WTC11 (cell line): ENCODE measurements around the gene DOCK7. TPM values are rescaled to one million over a fixed set of nuclear protein-coding genes. Genes with fewer than 3 reads are reported as not detected.

ENCODE experiments used
- ATAC-seq: fragments of 200-7000 bp; cut with Tn5 transposase; 2 replicates; pipeline ENCODE4 v1.10.0; 2021; ENCODE audit warnings: mild to moderate bottlenecking, moderate library complexity
- CTCF ChIA-PET: fragments of 300-600 bp; sonication (Branson Sonifier 250); formaldehyde crosslinking; loops from one replicate; lab custom pipeline; 2021; ENCODE audit warnings: antibody characterized with exemption; lab: Charles Lee
- POLR2A ChIA-PET: fragments of 350-600 bp; sonication (Branson Sonifier 250); formaldehyde crosslinking; loops from one replicate; lab custom pipeline; 2021; ENCODE audit warnings: antibody characterized with exemption; lab: Charles Lee
- DNase-seq: peaks from one replicate; pipeline ENCODE4 v3.0.0; 2021; ENCODE audit warnings: low spot score
- H3K27ac Mint-ChIP-seq: 2 replicates; pipeline ENCODE4 v1.8.0; 2021; ENCODE audit warnings: mixed read lengths
- H3K27me3 Mint-ChIP-seq: 2 replicates; pipeline ENCODE4 v1.8.0; 2021; ENCODE audit warnings: low read depth, mild to moderate bottlenecking, moderate library complexity, mixed read lengths
- H3K36me3 Mint-ChIP-seq: 2 replicates; pipeline ENCODE4 v1.8.0; 2021; ENCODE audit warnings: mixed read lengths
- H3K4me1 Mint-ChIP-seq: 2 replicates; pipeline ENCODE4 v1.8.0; 2022; ENCODE audit warnings: mixed read lengths
- H3K4me3 Mint-ChIP-seq: 2 replicates; pipeline ENCODE4 v1.8.0; 2021; ENCODE audit warnings: mild to moderate bottlenecking, moderate library complexity, mixed read lengths
- H3K9me3 Mint-ChIP-seq: 2 replicates; pipeline ENCODE4 v1.8.0; 2021; ENCODE audit warnings: mixed read lengths
- ARID4B ChIP-seq: sonication (generic); formaldehyde crosslinking; IDR thresholded peaks from 2 replicates; pipeline ENCODE4 v1.8.0; 2023; ENCODE audit warnings: missing genetic modification reagents, mild to moderate bottlenecking, borderline replicate concordance
- CBFB ChIP-seq: sonication (generic); formaldehyde crosslinking; IDR thresholded peaks from 2 replicates; pipeline ENCODE4 v1.8.1; 2022; ENCODE audit warnings: mild to moderate bottlenecking, low read depth, missing genetic modification reagents
- ESRRA ChIP-seq: sonication (generic); formaldehyde crosslinking; IDR thresholded peaks from 2 replicates; pipeline ENCODE4 v1.8.1; 2022; ENCODE audit warnings: mild to moderate bottlenecking, missing genetic modification reagents, borderline replicate concordance
- GTF2I ChIP-seq: fragments of 250-450 bp; sonication (Bioruptor Pico); conservative IDR thresholded peaks from 2 replicates; pipeline ENCODE4 v1.4.0; 2021; ENCODE audit warnings: mild to moderate bottlenecking
- IRF2 ChIP-seq: sonication (generic); formaldehyde crosslinking; IDR thresholded peaks from 2 replicates; pipeline ENCODE4 v1.8.0; 2022; ENCODE audit warnings: low read depth, missing genetic modification reagents, borderline replicate concordance
- MXD4 ChIP-seq: fragments of 250-450 bp; sonication (Bioruptor Pico); IDR thresholded peaks from 2 replicates; pipeline ENCODE4 v1.8.0; 2021; ENCODE audit warnings: mild to moderate bottlenecking, moderate library complexity, borderline replicate concordance
- NR1H2 ChIP-seq: sonication (generic); formaldehyde crosslinking; IDR thresholded peaks from 2 replicates; pipeline ENCODE4 v1.9.0; 2021; ENCODE audit warnings: mild to moderate bottlenecking, moderate library complexity, missing genetic modification reagents
- NR2C2 ChIP-seq: sonication (generic); formaldehyde crosslinking; IDR thresholded peaks from 2 replicates; pipeline ENCODE4 v1.8.0; 2022; ENCODE audit warnings: mild to moderate bottlenecking, missing genetic modification reagents
- STAT6 ChIP-seq: sonication (generic); formaldehyde crosslinking; conservative IDR thresholded peaks from 2 replicates; pipeline ENCODE4 v1.8.1; 2023; ENCODE audit warnings: mild to moderate bottlenecking, low read depth, missing genetic modification reagents, moderate library complexity
- ZNF219 ChIP-seq: sonication (generic); formaldehyde crosslinking; IDR thresholded peaks from 2 replicates; pipeline ENCODE4 v1.8.0; 2023; ENCODE audit warnings: missing genetic modification reagents, mild to moderate bottlenecking, borderline replicate concordance
- ZNF232 ChIP-seq: sonication (generic); formaldehyde crosslinking; IDR thresholded peaks from 2 replicates; pipeline ENCODE4 v1.8.0; 2022; ENCODE audit warnings: mild to moderate bottlenecking, missing genetic modification reagents
- ZNF396 ChIP-seq: fragments of 250-450 bp; sonication (Bioruptor Pico); IDR thresholded peaks from 2 replicates; pipeline ENCODE4 v1.8.0; 2021; ENCODE audit warnings: mild to moderate bottlenecking, moderate library complexity, borderline replicate concordance
- total RNA-seq: library from RNA; stranded (reverse); gene quantifications from 3 replicates; pipeline ENCODE4 v1.2.3, GENCODE V29; 2021
- TF ChIP-seq, protein P1 (sequence below): sonication (generic); formaldehyde crosslinking; IDR thresholded peaks from 2 replicates; pipeline ENCODE4 v1.8.0; 2022; ENCODE audit warnings: missing genetic modification reagents
- TF ChIP-seq, protein P2 (sequence below): sonication (generic); formaldehyde crosslinking; IDR thresholded peaks from 2 replicates; pipeline ENCODE4 v1.8.1; 2023; ENCODE audit warnings: mild to moderate bottlenecking, missing genetic modification reagents
- TF ChIP-seq, protein P3 (sequence below): sonication (generic); formaldehyde crosslinking; IDR thresholded peaks from 2 replicates; pipeline ENCODE4 v1.8.0; 2022; ENCODE audit warnings: mild to moderate bottlenecking, missing genetic modification reagents

DOCK7 gene
- total RNA-seq, 1 experiment from 2014 or later, result 34.2 TPM

- TF ChIP-seq ZNF219, result no peak
- TF ChIP-seq ESRRA (CRISPR knock-in tag), result no peak
- TF ChIP-seq CBFB, result no peak
- no peak for TF ChIP-seq NR2C2 (CRISPR knock-in tag)
- TF ChIP-seq ZNF232, result no peak
- TF ChIP-seq MXD4, result no peak
- TF ChIP-seq, protein P1, sequence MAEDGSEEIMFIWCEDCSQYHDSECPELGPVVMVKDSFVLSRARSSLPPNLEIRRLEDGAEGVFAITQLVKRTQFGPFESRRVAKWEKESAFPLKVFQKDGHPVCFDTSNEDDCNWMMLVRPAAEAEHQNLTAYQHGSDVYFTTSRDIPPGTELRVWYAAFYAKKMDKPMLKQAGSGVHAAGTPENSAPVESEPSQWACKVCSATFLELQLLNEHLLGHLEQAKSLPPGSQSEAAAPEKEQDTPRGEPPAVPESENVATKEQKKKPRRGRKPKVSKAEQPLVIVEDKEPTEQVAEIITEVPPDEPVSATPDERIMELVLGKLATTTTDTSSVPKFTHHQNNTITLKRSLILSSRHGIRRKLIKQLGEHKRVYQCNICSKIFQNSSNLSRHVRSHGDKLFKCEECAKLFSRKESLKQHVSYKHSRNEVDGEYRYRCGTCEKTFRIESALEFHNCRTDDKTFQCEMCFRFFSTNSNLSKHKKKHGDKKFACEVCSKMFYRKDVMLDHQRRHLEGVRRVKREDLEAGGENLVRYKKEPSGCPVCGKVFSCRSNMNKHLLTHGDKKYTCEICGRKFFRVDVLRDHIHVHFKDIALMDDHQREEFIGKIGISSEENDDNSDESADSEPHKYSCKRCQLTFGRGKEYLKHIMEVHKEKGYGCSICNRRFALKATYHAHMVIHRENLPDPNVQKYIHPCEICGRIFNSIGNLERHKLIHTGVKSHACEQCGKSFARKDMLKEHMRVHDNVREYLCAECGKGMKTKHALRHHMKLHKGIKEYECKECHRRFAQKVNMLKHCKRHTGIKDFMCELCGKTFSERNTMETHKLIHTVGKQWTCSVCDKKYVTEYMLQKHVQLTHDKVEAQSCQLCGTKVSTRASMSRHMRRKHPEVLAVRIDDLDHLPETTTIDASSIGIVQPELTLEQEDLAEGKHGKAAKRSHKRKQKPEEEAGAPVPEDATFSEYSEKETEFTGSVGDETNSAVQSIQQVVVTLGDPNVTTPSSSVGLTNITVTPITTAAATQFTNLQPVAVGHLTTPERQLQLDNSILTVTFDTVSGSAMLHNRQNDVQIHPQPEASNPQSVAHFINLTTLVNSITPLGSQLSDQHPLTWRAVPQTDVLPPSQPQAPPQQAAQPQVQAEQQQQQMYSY (CRISPR knock-in tag), result no peak
- TF ChIP-seq, protein P2, sequence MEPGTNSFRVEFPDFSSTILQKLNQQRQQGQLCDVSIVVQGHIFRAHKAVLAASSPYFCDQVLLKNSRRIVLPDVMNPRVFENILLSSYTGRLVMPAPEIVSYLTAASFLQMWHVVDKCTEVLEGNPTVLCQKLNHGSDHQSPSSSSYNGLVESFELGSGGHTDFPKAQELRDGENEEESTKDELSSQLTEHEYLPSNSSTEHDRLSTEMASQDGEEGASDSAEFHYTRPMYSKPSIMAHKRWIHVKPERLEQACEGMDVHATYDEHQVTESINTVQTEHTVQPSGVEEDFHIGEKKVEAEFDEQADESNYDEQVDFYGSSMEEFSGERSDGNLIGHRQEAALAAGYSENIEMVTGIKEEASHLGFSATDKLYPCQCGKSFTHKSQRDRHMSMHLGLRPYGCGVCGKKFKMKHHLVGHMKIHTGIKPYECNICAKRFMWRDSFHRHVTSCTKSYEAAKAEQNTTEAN, result no peak
- TF ChIP-seq ZNF396, result no peak
- no peak for TF ChIP-seq IRF2
- TF ChIP-seq, protein P3, sequence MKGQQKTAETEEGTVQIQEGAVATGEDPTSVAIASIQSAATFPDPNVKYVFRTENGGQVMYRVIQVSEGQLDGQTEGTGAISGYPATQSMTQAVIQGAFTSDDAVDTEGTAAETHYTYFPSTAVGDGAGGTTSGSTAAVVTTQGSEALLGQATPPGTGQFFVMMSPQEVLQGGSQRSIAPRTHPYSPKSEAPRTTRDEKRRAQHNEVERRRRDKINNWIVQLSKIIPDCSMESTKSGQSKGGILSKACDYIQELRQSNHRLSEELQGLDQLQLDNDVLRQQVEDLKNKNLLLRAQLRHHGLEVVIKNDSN (CRISPR knock-in tag), result no peak
- TF ChIP-seq ARID4B (CRISPR knock-in tag), result no peak
- no peak for TF ChIP-seq NR1H2 (CRISPR knock-in tag)
- TF ChIP-seq GTF2I, result no peak
- no peak for TF ChIP-seq STAT6 (CRISPR knock-in tag)
- no peaks in the 10 kb centered on the region for H3K9me3 Mint-ChIP-seq
- no peak overlapping the region for H3K27ac Mint-ChIP-seq
- no peaks in the 10 kb centered on the region for H3K36me3 Mint-ChIP-seq
- DNase-seq (no peak), ATAC-seq (no peak)
- H3K4me3 Mint-ChIP-seq, result no peak overlapping the region
- POLR2A ChIA-PET, result no interaction called here
- CTCF ChIA-PET, result no interaction called here
- peaks cover 22% of the 10 kb centered on the region for H3K4me1 Mint-ChIP-seq
- H3K27me3 Mint-ChIP-seq, result no peaks in the 10 kb centered on the region
Observed at GRCh38 chr1:62732331-62732730, 44.1 kb upstream of the DOCK7 start.
